Stimulated activated CD4-positive, alpha-beta T cell treated with anti-CD3 and anti-CD28 coated beads, Interleukin-1b, Interleukin-23, amount 100 ng/mL, for 48 hours (primary cell): ENCODE results near the gene STATH.
"Not testable (repeated sequence)": the region's sequence is repeated elsewhere in the genome, so short reads cannot be mapped to it uniquely, and the experiment has no call there.

Source experiments
- DNase-seq: peaks from one replicate; pipeline ENCODE4 v3.0.0-alpha.2; 2020

The STATH gene, protein sequence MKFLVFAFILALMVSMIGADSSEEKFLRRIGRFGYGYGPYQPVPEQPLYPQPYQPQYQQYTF

DNA sequence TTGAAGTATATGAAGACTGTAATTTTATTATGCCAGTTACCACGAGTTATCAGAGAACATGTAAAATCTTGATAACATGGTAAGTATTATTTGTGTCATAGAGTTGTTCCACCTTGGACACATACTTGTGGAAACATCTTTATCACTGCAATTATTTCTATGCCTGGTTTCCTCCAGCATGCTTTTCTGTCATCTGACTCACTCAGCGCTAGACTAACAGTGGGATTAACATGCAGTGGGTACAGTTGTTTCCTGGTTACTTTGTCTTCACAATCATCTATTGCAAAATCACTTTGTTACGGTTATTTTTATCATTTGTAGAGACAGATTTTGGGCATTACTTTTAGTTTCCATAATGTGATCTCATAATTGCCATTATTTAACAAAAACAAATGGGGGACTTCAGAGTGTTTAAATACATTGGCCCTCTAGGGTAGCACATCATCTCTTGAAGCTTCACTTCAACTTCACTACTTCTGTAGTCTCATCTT is at the start of gene STATH:
STATH (plus strand) TSS at position 441 of the 491 bp plus-strand sequence. CDS start 2,472 bp downstream, outside the sequence.
- DNase-seq = no peak

DNA sequence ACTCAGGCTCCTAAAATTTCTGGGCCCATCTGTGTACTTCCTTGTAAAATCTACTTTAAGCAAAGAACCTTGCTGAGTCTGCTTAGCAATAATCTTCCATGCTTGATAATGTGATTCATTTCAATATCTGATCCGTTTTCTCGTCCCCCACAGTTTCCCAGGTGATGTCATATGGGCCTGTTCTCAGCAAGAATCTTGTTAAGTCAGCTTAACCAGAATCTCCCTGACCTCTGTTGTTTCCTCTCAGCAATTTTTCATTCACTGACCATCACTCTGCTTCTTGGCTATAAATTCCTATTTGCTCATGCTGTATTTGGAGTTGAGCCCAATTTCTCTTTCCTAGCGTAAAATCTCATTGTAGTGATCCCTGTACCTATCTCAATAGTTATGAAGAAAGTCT is 44.2 kb upstream of the STATH start:
- no peak for DNase-seq

DNA sequence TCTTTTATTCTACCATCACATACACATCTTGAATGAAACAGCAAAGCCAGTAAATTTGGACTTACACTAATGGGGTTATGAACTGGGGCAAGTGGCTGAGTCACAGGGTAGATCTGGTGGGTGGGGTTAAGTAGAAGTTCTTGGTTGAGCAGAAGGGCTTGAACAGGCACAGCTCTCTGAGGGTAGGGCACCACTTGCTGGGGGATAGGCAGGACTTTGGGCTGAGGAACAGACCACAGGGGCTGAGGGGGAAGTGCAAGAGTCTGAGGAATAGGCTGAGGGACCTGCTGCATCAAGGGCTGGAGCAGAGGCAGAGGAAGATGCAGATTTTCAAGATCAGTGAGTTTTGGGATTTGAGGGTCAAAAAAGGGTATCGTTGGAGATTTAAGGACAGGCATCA is 38.6 kb upstream of the STATH start:
- no peak for DNase-seq

DNA sequence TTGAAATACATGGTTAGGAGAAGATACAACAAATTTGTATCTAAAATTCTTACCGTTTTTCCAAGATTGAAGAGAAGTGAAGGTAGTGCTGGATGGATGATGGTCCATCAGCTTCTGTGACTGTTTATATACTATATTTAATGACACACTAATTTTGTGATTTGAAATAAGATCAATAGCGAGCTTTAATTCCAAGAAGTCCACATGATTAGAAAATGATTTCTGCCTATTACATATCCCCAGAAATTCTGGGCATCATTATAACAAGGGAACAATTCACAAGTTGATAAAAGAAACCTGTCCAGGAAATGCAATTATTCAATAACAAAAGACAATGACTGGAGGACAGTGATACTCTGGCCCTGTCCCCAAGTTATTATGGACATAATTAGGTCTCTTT is 30.1 kb upstream of the STATH start, which contains the start of gene CSN2:
CSN2 (minus strand) TSS at position 101 of the 400 bp plus-strand sequence. CDS start 4,733 bp downstream, outside the sequence.
- DNase-seq = no peak

DNA sequence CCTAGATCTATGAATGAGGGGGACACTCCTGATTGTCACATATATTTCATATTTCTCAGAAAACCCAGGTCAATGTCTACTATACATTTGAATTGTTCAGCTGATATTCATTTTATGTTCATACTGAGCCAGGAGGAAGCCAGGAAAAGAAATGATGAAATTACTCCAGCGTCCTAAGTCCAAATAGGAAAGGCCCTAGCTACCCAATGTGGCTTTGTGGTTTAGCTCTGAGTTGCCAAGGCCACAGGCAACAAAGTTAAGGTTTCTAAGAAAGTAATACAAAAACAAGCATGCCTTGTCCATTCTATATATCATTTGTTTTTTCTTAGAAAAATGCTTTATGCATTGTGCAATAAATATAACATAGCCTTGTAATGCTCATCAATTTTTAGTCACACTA is 25.7 kb upstream of the STATH start:
- no peak for DNase-seq

- no peak for DNase-seq
Measured at GRCh38 chr4:69974631-69975030, 21.1 kb upstream of the STATH start.

DNA sequence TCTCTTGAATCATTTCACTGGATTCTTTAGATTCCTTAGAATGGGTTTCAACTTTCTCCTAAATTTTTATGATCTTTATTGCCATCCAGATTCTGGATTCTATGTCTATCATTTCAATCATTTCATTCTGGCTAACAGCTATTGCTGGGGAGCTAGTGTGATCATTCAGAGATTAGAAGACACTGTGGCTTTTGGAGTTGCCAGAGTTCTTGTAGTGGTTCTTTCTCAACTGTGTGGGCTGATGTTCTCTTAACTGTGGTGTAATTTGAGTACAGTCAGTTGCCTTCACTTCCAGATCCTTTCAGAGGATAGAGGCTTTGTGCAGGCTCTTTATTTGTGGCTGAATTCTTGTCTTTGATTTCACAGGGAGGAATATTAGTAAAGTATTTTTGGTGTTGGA is 18.2 kb upstream of the STATH start:
- no peak for DNase-seq

- DNase-seq = no peak
Measured at GRCh38 chr4:69984030-69984443, 11.7 kb upstream of the STATH start.

GRCh38 chr4:69986663-69987062 is 9.1 kb upstream of the STATH start:
- DNase-seq = no peak

DNA sequence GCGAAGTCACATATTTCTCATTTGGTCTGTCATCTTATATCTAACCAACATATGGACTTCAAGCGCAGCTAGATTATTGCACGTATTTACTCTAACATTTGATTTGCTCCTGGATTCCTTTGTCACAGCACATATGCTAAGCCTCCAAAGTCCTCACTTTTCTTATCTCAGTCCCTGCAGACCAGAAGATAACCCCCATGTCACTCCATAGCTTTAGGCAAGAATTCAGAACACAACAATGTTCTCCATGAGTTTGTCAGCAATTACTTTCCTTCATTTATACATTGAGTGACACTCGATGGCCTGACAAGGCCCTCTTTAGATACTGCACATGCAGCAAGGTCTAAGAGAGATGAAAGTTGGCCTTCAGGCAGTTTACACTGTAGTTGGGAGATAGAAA is 4.8 kb upstream of the STATH start:
- no peak for DNase-seq

DNA sequence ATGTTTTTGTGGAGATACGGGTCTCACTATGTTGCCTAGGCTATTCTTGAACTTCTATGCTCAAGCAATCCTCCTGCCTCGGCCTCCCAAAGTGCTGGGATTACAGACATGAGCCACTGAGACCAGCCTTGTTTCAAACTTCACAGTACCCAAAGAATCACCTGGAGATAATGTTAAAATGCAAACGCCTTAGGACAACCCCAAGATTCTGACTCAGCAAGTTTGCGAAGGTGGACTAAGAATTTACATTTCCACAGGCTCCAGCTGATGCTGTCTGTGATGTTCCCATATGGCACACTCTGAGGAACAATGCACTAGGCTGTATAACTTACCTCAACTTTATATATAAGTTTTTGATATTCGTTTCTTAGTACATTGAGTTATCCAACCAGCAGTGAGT is 984 bp upstream of the STATH start:
- no peak for DNase-seq

DNA sequence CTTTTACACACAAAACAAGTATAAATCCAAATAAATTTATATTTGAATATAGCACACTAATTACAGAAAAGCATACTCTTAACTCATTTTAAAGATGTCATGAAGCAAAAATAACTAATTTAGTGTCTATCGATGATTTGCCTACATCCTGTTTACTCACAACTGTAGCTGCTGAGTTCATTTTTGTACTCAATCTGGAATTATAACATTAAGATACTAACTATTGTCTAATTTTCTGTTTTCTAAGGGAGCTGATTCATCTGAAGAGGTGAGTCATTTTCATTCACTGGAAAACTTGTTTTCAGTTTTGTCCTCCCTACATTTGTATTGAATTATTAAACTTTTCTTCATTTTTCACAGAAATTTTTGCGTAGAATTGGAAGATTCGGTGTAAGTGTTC is 3.7 kb downstream of the STATH start:
- DNase-seq = no peak

GRCh38 chr4:70000711-70001110 is 4.9 kb downstream of the STATH start:
- DNase-seq = no peak

DNA sequence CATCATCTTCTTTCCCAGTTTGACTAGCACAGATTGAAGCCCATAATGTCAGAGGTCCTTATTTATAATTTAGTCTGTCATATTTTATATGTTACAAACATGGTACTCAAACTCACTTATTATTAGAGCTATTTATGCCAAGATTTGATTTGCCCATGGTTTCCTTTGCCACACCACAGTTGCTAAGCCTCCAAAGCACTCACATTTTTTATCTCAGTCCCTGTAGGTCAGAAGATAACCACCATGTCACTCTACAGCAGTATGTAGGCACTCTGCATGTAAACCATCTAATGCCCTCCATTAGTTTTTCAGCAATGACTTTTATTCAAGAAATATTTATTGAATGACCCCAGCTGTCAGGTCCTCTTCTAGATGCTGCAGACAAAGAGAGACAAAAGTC is 6.7 kb downstream of the STATH start:
- no peak for DNase-seq

DNA sequence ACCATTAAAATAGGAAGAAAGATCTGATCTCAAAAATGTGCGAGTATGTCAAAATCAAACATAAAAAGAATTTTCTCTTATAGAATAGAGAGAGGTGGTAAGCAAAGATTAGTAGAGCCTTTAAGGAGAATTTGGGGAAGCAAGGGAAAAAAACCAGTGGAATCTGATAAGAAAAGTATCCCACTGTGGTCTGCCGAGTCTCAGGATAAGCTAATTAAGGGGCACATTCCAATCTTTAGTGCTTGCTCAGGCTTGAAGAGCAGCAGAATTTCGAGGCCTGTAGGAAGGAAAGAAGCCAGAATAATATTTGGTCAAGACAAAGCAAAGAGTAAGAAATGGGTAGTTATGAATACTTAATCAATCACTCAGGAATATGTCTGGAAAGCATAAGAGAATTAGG is 13.0 kb downstream of the STATH start:
- no peak for DNase-seq

DNA sequence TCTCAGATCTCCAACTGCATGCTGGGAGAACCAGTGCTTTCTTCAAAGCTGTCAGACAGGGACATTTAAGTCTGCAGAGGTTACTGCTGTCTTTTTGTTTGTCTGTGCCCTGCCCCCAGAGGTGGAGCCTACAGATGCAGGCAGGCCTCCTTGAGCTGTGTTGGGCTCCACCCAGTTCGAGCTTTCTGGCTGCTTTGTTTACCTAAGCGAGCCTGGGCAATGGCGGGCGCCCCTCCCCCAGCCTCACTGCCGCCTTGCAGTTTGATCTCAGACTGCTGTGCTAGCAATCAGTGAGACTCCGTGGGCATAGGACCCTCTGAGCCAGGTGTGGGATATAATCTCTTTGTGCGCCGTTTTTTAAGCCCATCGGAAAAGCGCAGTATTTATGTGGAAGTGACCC is 23.2 kb downstream of the STATH start:
- not testable (repeated sequence) for DNase-seq

GRCh38 chr4:70023218-70023617 is 27.5 kb downstream of the STATH start:
- DNase-seq = no peak

DNA sequence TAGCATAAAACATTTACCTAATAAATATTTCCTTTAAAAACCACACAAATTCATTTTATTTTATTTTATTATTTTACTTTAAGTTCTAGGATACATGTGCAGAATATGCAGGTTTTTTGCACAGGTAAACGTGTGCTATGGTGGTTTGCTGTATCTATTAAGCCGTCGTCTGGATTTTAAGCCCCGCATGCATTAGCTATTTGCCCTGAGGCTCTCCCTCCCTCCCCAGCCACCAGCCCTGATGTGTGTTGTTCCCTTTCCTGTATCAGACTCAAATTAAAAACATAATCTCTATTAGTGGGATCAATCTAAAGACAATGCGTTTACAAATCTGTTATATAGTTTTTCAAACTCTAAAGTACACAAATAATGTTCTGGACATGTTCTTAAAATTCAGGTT is 31.2 kb downstream of the STATH start:
- DNase-seq = no peak

DNA sequence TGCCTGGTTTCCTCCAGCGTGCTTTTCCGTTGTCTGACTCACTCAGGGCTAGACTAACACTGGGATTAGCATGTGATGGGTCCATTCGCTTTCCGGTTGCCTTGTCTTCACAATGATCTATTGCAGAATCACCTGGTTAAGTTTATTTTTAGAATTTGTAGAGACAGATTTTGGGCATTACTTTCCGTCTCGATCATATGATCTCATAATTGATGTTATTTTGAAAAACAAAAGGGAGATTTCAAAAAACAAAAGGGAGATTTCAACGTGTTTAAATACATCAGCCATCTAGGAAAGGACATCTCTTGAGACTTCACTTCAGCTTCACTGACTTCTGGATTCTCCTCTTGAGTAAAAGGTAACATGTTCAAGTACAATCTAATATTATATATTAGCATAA is 32.4 kb downstream of the STATH start, which contains the start of gene HTN3:
HTN3 (plus strand) TSS at position 301 of the 400 bp plus-strand sequence. CDS start 2,282 bp downstream, outside the sequence.
- DNase-seq = not testable (repeated sequence)

DNA sequence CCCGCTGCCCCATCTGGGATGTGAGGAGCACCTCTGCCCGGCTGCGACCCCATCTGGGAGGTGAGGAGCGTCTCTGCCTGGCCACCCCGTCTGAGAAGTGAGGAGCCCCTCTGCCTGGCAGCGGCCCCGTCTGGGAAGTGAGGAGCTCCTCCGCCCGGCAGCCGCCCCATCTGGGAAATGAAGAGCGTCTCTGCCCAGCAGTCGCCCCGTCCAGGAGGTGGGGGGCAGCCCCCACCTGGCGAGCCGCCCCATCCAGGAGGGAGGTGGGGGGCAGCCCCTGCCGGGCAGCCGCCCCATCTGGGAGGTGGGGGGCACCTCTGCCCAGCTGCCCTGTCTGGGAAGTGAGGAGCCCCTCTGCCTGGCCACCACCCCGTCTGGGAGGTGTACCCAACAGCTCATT is 41.8 kb downstream of the STATH start:
- DNase-seq = not testable (repeated sequence)

DNA sequence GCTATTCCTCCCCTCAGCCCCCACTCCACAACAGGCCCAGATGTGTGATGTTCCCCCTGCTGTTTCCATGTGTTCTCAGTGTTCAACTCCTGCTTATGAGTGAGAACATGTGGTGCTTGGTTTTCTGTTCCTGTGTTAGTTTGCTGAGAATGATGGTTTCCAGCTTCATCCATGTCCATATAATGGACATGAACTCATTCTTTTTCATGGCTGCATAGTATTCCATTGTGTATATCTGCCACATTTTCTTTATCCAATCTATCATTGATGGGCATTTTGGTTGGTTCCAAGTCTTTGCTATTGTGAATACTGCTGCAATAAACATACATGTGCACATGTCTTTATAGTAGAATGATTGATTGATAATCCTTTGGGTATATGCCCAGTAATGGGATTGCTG is 44.2 kb downstream of the STATH start:
- not testable (repeated sequence) for DNase-seq

- DNase-seq = no peak
Measured at GRCh38 chr4:70041652-70042286, 46.0 kb downstream of the STATH start.

DNA sequence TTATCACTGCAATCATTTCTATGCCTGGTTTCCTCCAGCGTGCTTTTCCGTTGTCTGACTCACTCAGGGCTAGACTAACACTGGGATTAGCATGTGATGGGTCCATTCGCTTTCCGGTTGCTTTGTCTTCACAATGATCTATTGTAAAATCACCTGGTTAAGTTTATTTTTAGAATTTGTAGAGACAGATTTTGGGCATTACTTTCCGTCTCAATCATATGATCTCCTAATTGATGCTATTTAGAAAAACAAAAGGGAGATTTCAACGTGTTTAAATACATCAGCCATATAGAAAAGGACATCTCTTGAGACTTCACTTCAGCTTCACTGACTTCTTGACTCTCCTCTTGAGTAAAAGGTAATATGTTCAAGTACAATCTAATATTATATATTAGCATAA is 54.4 kb downstream of the STATH start, which contains the start of gene HTN1:
HTN1 (plus strand) TSS at position 301 of the 400 bp plus-strand sequence. CDS start 2,639 bp downstream, outside the sequence.
- DNase-seq = not testable (repeated sequence)
